Measurements from ENCODE around the gene CPNE7. TPM values are rescaled to one million over a fixed set of nuclear protein-coding genes. Genes with fewer than 3 reads are reported as not detected.
A peak's percentile ranks its signal among the peaks of the same experiment; 100 is the strongest.

CPNE7 gene
- total and polyA plus RNA-seq, 10 of the 15 experiments (the other 5 are each of a cell fraction or from before 2014, with no cell fraction given), result 0.29 to 46.9 (median 17.5) TPM

DNA sequence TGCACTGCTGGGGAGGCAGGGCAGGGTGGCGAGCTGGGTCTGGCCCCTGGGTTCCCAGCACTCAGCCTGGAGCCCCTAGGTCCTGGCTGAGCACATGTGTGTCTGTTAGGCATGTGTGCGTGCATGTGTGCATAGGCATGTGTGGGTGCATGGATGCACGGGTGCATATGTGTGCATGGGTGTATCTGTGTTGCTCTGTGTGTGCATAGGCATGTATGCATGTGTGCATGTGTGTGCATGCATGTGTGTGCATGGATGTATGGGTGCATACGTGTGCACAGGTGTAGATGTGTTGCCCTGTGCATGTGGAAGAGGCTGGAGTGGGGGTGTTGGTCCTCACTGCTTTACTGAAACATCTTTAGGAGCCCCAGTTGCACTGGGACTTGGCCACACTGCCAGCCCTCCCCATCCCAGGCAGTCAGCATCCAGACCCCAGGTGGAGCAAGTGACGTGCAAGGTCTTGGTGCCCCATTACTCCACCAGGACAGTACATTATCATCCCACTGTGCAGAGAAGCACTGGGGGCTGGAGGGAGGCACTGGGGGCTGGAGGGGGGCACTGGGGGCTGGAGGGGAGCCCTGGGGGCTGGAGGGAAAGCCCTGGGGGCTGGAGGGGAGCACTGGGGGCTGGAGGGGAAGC lies 27.5 kb downstream of the CPNE7 start:
- H3K9me3 ChIP-seq (replicated peaks; ENCODE audit: control insufficient read depth, insufficient read depth, low read length), result no peaks in the 10 kb centered on the region
- TF ChIP-seq IKZF1 (conservative IDR thresholded peaks at IDR 0.05) (no peak), NFXL1 (IDR thresholded peaks at IDR 0.05; ENCODE audit: borderline replicate concordance) (no peak), MYB (IDR thresholded peaks at IDR 0.05; ENCODE audit: borderline replicate concordance, low read depth, low read length) (no peak), MEF2A (IDR thresholded peaks at IDR 0.05; ENCODE audit: insufficient read depth, low read depth, low read length) (no peak), ZNF217 (IDR thresholded peaks at IDR 0.05) (no peak), ZNF622 (IDR thresholded peaks at IDR 0.05) (no peak), WRNIP1 (IDR thresholded peaks at IDR 0.05; ENCODE audit: borderline replicate concordance, low read depth, low read length) (no peak), MEF2B (IDR thresholded peaks at IDR 0.05; ENCODE audit: partially characterized antibody, poor library complexity, severe bottlenecking) (no peak), GATAD2B (conservative IDR thresholded peaks at IDR 0.05; ENCODE audit: low read depth) (no peak)
- TF ChIP-seq, protein P1, sequence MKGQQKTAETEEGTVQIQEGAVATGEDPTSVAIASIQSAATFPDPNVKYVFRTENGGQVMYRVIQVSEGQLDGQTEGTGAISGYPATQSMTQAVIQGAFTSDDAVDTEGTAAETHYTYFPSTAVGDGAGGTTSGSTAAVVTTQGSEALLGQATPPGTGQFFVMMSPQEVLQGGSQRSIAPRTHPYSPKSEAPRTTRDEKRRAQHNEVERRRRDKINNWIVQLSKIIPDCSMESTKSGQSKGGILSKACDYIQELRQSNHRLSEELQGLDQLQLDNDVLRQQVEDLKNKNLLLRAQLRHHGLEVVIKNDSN (IDR thresholded peaks at IDR 0.05; ENCODE audit: borderline replicate concordance, extremely low read length, insufficient read depth, low read depth, low read length), result no peak
- TF ChIP-seq, protein P2, sequence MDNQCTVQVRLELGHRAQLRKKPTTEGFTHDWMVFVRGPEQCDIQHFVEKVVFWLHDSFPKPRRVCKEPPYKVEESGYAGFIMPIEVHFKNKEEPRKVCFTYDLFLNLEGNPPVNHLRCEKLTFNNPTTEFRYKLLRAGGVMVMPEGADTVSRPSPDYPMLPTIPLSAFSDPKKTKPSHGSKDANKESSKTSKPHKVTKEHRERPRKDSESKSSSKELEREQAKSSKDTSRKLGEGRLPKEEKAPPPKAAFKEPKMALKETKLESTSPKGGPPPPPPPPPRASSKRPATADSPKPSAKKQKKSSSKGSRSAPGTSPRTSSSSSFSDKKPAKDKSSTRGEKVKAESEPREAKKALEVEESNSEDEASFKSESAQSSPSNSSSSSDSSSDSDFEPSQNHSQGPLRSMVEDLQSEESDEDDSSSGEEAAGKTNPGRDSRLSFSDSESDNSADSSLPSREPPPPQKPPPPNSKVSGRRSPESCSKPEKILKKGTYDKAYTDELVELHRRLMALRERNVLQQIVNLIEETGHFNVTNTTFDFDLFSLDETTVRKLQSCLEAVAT (IDR thresholded peaks at IDR 0.05), result no peak
- in situ Hi-C loops (cut with MboI), result no loop called here
- ChIA-PET SMC1A (ENCODE audit: uncharacterized antibody, unreplicated experiment) (no interaction called here), RAD21 (ENCODE audit: unreplicated experiment) (interaction anchor here (0.7 to 1.0 kb wide), 2 partner anchors 29 to 258 kb away, joined by 3 to 4 read pairs; no protein-coding TSS in a partner anchor), CTCF (interaction anchor here (1.1 to 1.3 kb wide), 3 partner anchors 11 to 38 kb away, joined by 3 to 4 read pairs (median 3); no protein-coding TSS in a partner anchor), POLR2A (interaction anchor here (0.5 kb wide), 1 partner anchor 50 kb away, joined by 5 read pairs; no protein-coding TSS in a partner anchor)
- no peak for DNase-seq (ENCODE audit: low read depth, low spot score)
- FAIRE-seq, result no peak
- no peaks in the 10 kb centered on the region for H4K20me1 ChIP-seq (ENCODE audit: control insufficient read depth, insufficient read depth)
- H3K4me2 ChIP-seq (ENCODE audit: control insufficient read depth, insufficient read depth), result no peak overlapping the region
- no peak overlapping the region for H2AFZ ChIP-seq (ENCODE audit: control insufficient read depth, low read depth, low read length)
- BruUV-seq (replicated peaks), result no TSS peak
- no peaks in the 10 kb centered on the region for H3K4me1 ChIP-seq (ENCODE audit: control insufficient read depth, insufficient read depth, low read length)
- peak; percentile 10; the same call in 2 of the 3 replicates for ATAC-seq
- intact Hi-C loops (cut with micrococcal nuclease; ENCODE audit: unreplicated experiment), result no loop called here
- no peak overlapping the region for H3K27ac ChIP-seq (ENCODE audit: control insufficient read depth, insufficient read depth)
- no peaks in the 10 kb centered on the region for H3K79me2 ChIP-seq (ENCODE audit: control insufficient read depth, insufficient read depth, low read length)
- H3K27me3 ChIP-seq (replicated peaks in 1 of 2; ENCODE audit: control insufficient read depth in 2 of 2, insufficient read depth in 2 of 2, low read length in 1 of 2), result no peaks in the 10 kb centered on the region
- H3K9ac ChIP-seq (ENCODE audit: control insufficient read depth, insufficient read depth, low read length), result no peak overlapping the region
- no peaks in the 10 kb centered on the region for H3K36me3 ChIP-seq (ENCODE audit: control insufficient read depth in 2 of 2, insufficient read depth in 2 of 2, low read length in 1 of 2)
- WGBS (ENCODE audit: insufficient coverage, insufficient replicate concordance, low lambda C conversion rate, missing lambda C conversion rate), result 21% methylated on average over 5 of the region's 5 CpGs
- H3K4me3 ChIP-seq, result no peak overlapping the region

Data from GM12878 (cell line).